Heart left ventricle (tissue), 16 donors: ENCODE data around the gene KIF1C. TPM values are rescaled to one million over a fixed set of nuclear protein-coding genes. Genes with fewer than 3 reads are reported as not detected.

Source experiments
- ATAC-seq, 4 donors: fragments of 200-7000 bp; cut with Tn5 transposase; one replicate each; pipeline ENCODE4 v1.9.1; 2020 to 2022; ENCODE audit warnings: moderate library complexity in 4 of 4, mild to moderate bottlenecking in 3 of 4, moderate number of reproducible peaks in 1 of 4
- DNase-seq, 5 donors: peaks; one replicate each; pipeline ENCODE4 v3.0.0-alpha.2; 2020
- H3K27ac ChIP-seq, 12 donors: fragments of 200-600 bp; sonication (generic) in 4 of 12; one replicate each; pipeline versions ENCODE4 v1.5.0 to v1.8.0; 2016 to 2022; ENCODE audit warnings: mild to moderate bottlenecking in 2 of 12
- H3K27me3 ChIP-seq, 9 donors: fragments of 200-600 bp; sonication (generic) in 2 of 9; one replicate each; pipeline versions ENCODE4 v1.5.1 to v1.8.0; 2016 to 2022; ENCODE audit warnings: mild to moderate bottlenecking in 3 of 9
- H3K36me3 ChIP-seq, 9 donors: fragments of 200-600 bp; sonication (generic) in 2 of 9; one replicate each; pipeline versions ENCODE4 v1.5.0 to v1.8.0; 2018 to 2022; ENCODE audit warnings: mild to moderate bottlenecking in 2 of 9
- H3K4me1 ChIP-seq, 12 donors: fragments of 200-600 bp; sonication (generic) in 4 of 12; one replicate each; pipeline versions ENCODE4 v1.5.0 to v1.8.0; 2016 to 2022; ENCODE audit warnings: mild to moderate bottlenecking in 3 of 12
- H3K4me3 ChIP-seq, 12 donors: fragments of 200-600 bp; sonication (generic) in 4 of 12; one replicate each; pipeline versions ENCODE4 v1.5.0 to v1.8.0; 2017 to 2022; ENCODE audit warnings: mild to moderate bottlenecking in 9 of 12, moderate library complexity in 4 of 12
- H3K9me3 ChIP-seq, 12 donors: fragments of 200-600 bp; sonication (generic) in 4 of 12; one replicate each; pipeline versions ENCODE4 v1.5.0 to v1.8.0; 2016 to 2022; ENCODE audit warnings: mild to moderate bottlenecking in 1 of 12
- CTCF ChIP-seq, 12 donors: fragments of 200-600 bp; sonication (generic) in 4 of 12; IDR thresholded peaks; one replicate each; pipeline versions ENCODE4 v1.5.0 to v1.8.0; 2018 to 2022; ENCODE audit warnings: antibody characterized with exemption in 12 of 12, mild to moderate bottlenecking in 5 of 12
- POLR2A ChIP-seq, 2 donors: fragments of 450-650 bp; IDR thresholded peaks; one replicate each; pipeline ENCODE4 v1.6.1; 2017; ENCODE audit warnings: antibody characterized with exemption in 2 of 2, mild to moderate bottlenecking in 2 of 2, moderate library complexity in 2 of 2
- WGBS, 4 donors: extraction: QIAGEN DNeasy Blood & Tissue Kit in 2 of 4; methylation state at CpG; one replicate each; pipeline versions ENCODE4 v1.1.5 to v1.1.7; 2013 to 2018; 5-methylcytosine and 5-hydroxymethylcytosine counted together
- intact Hi-C, 10 donors: fragments of 100-400 bp; cut with DNase I; formaldehyde crosslinking; loops; one replicate each; pipeline versions ENCODE4 v1.11.1 to v1.14.2; 2022
- polyA plus RNA-seq, 2 donors: library from polyadenylated mRNA; stranded (reverse); fragments of 200-250 nt; gene quantifications; one replicate each; pipeline ENCODE4 v1.2.3, GENCODE V29; 2013
- total RNA-seq, 9 donors: library from RNA; depleted of rRNA in 2 of 9; stranded (reverse); fragments of >200 nt in 2 of 9; fragmentation: NEBNext Ultra II Directional in 3 of 9; extraction: Animal tissue kit (Norgen Biotek cat#: 25700) in 3 of 9; gene quantifications; one replicate each; pipeline versions ENCODE4 v1.1.0 to v1.2.4, GENCODE V29; 2016 to 2023
- donor health status: ischemic (EF 13 %, LVEDD 7.1; RV severe dilation, severe dysfunction).
- donor health status: healthy with polysubstance abuse.
- donor health status: DM: no; HTN: yes; CAD: no.
- donor health status: DM: no; HTN: no; CAD: no.
- donor health status: ischemic (EF 25% LVEDD 6.9; RV normal size, moderate dysfunction).
- donor health status: ischemic (EF 25% LVEDD 5.7; RV mildly dilated, moderate dysfunction).
- donor health status: healthy.
- donor health status: DM: yes; HTN: yes; CAD: no.
- donor health status: ischemic (EF 35%, LVEDD 5.7; RV mildly dilated, moderate dysfunction).
- donor health status: nonischemic (EF 11% LVEDD 7.7; RV severe dilation, severe dysfunction).
- donor health status: DM: yes; HTN: yes; CAD: no.
- donor health status: PGD.
- donor health status: ischemic (EF 29% LVEDD 5.4; RV normal size, mild dysfunction).
- donor health status: nonischemic (EF 23%, LVEDD 6.1; RV moderate dilation, normal function).

KIF1C gene
- total and polyA plus RNA-seq, 11 donors, result 210 to 868 (median 526) TPM

DNA sequence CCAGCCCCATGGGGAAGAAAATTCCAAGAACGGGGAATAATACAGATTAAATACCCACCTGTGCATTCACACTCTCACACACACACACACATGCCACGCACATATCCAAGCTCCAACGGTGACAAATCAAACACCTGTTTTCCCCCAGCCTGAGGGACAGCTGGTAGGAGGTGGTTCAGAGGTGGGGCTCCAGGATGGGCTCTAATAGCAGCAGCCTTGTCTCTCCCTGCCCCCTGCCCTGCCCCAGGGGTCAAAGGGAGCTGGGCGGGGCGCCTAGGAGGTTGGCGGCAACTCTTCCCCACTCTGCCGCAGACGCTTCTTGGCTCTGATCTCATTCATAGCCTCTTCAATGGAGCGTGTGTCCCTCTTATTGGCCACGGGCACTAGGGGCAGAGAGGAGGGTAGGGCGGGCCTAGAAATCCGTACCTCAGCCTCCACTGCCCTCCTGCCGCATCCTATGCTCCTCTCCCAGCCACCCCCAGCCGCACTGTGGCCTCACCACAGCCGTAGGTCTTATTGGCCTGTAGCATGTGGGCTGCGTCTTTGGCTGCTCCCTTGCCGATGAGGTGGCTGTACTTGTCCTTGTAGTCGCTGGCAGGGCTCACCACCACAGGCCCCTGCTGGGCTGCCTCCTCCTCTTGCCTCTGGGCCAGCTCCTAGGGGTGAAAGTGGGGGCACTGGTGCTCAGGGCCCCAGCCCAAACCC is 38.3 kb upstream of the KIF1C start:
- TF ChIP-seq POLR2A (IDR thresholded peaks at IDR 0.05), result no peak
- no peak for TF ChIP-seq CTCF (IDR thresholded peaks at IDR 0.05)
- peak in 1 of 4 donors; percentile 12 for ATAC-seq
- intact Hi-C loops, result no loop called here
- Histone ChIP-seq H3K27ac (no peak overlapping the region), H3K4me1 (peaks cover 0 to 10% (median 0%) of the 10 kb centered on the region in 12 donors), H3K4me3 (no peak overlapping the region), H3K27me3 (no peaks in the 10 kb centered on the region), H3K9me3 (no peaks in the 10 kb centered on the region), H3K36me3 (peaks cover 3 to 63% (median 39%) of the 10 kb centered on the region in 9 donors)
- 82 to 89% (median 85%) methylated on average over 18 of the region's 18 CpGs for WGBS, 4 donors
- DNase-seq, result peak in 1 of 5 donors; percentile 42

GRCh38 chr17:4960279-4960922 is 37.3 kb upstream of the KIF1C start:
- ATAC-seq (no peak), DNase-seq (no peak)
- intact Hi-C loops, result no loop called here
- 85 to 89% (median 88%) methylated on average over 9 of the region's 9 CpGs for WGBS, 4 donors
- H3K27ac ChIP-seq, result no peak overlapping the region
- H3K4me1 ChIP-seq, result peaks cover 0 to 11% (median 2%) of the 10 kb centered on the region in 12 donors
- no peaks in the 10 kb centered on the region for H3K27me3 ChIP-seq
- H3K4me3 ChIP-seq, result no peak overlapping the region
- H3K9me3 ChIP-seq, result no peaks in the 10 kb centered on the region
- TF ChIP-seq CTCF (IDR thresholded peaks at IDR 0.05) (no peak), POLR2A (IDR thresholded peaks at IDR 0.05) (no peak)
- H3K36me3 ChIP-seq, result peaks cover 3 to 63% (median 43%) of the 10 kb centered on the region in 9 donors

- ATAC-seq, result no peak
- TF ChIP-seq CTCF (IDR thresholded peaks at IDR 0.05), result no peak
- no peak for TF ChIP-seq POLR2A (IDR thresholded peaks at IDR 0.05)
- H3K9me3 ChIP-seq, result no peaks in the 10 kb centered on the region
- DNase-seq, result no peak
- peaks cover 0 to 43% (median 28%) of the 10 kb centered on the region in 12 donors for H3K4me1 ChIP-seq
- H3K27ac ChIP-seq, result peak overlapping the region in 8 of 12 donors; percentile 89 to 99 (median 96)
- H3K27me3 ChIP-seq, result no peaks in the 10 kb centered on the region
- intact Hi-C loops, result loop anchor here in 1 of 10 donors (5.0 kb wide), 1 partner anchor 58 kb away; no protein-coding TSS in a partner anchor
- H3K4me3 ChIP-seq, result peak overlapping the region in 3 of 12 donors; percentile 66 to 82 (median 67)
- 95 to 97% (median 96%) methylated on average over 15 of the region's 15 CpGs for WGBS, 4 donors
- H3K36me3 ChIP-seq, result peaks cover 0 to 40% (median 27%) of the 10 kb centered on the region in 9 donors
These were observed 32.3 kb upstream of the KIF1C start for GRCh38 chr17:4965311-4965986.
